Gastroesophageal sphincter (tissue), 4 donors: Measurements from ENCODE around the gene VTI1A. TPM values are rescaled to one million over a fixed set of nuclear protein-coding genes. Genes with fewer than 3 reads are reported as not detected.
"Not testable (repeated sequence)": the region's sequence is repeated elsewhere in the genome, so short reads cannot be mapped to it uniquely, and the experiment has no call there.

ENCODE experiments used
- ATAC-seq: fragments of 150-250 bp; one replicate; pipeline ENCODE4 v1.9.1; 2016; ENCODE audit warnings: mild to moderate bottlenecking, moderate library complexity
- H3K27ac ChIP-seq, 4 donors: fragments of 200-600 bp; sonication (generic) in 3 of 4; 1 replicate in 3 of 4; 2 replicates in 1 of 4; pipeline ENCODE4 v1.5.1; 2016 to 2019
- H3K27me3 ChIP-seq: fragments of 200-600 bp; sonication (generic); one replicate; pipeline ENCODE4 v1.5.1; 2019
- H3K36me3 ChIP-seq, 2 donors: fragments of 200-600 bp; sonication (generic); one replicate each; pipeline ENCODE4 v1.5.1; 2019; ENCODE audit warnings: control low read depth in 1 of 2
- H3K4me1 ChIP-seq, 3 donors: fragments of 200-600 bp; sonication (generic); 1 replicate in 2 of 3; 2 replicates in 1 of 3; pipeline ENCODE4 v1.5.1; 2016 to 2019; ENCODE audit warnings: control low read depth in 2 of 3
- H3K4me3 ChIP-seq, 2 donors: fragments of 200-600 bp; sonication (generic); one replicate each; pipeline ENCODE4 v1.5.1; 2019; ENCODE audit warnings: mild to moderate bottlenecking in 1 of 2, moderate library complexity in 1 of 2
- H3K9me3 ChIP-seq, 3 donors: fragments of 200-600 bp; sonication (generic); one replicate each; pipeline ENCODE4 v1.5.1; 2017 to 2019; ENCODE audit warnings: control low read depth in 2 of 3
- CTCF ChIP-seq, 4 experiments: fragments of 200-600 bp in 2 of 4; fragments of 450-650 bp in 2 of 4; sonication (generic) in 1 of 4; IDR thresholded peaks; one replicate each; pipeline ENCODE4 v1.5.1; 2017 to 2019; ENCODE audit warnings: antibody characterized with exemption in 4 of 4, mild to moderate bottlenecking in 2 of 4, moderate library complexity in 2 of 4
- EP300 ChIP-seq: sonication (generic); formaldehyde crosslinking; IDR thresholded peaks from one replicate; pipeline ENCODE4 v1.6.1; 2017; ENCODE audit warnings: antibody characterized with exemption, mild to moderate bottlenecking
- POLR2A ChIP-seq, 2 donors: fragments of 450-650 bp; IDR thresholded peaks; one replicate each; pipeline ENCODE4 v1.6.1; 2017; ENCODE audit warnings: antibody characterized with exemption in 2 of 2, mild to moderate bottlenecking in 2 of 2, moderate library complexity in 1 of 2
- POLR2AphosphoS5 ChIP-seq: sonication (generic); formaldehyde crosslinking; IDR thresholded peaks from one replicate; pipeline ENCODE4 v1.6.1; 2017; ENCODE audit warnings: antibody characterized with exemption
- WGBS, 2 donors: methylation state at CpG; one replicate each; pipeline ENCODE4 v1.1.5; 2018; ENCODE audit warnings: low coverage in 1 of 2; 5-methylcytosine and 5-hydroxymethylcytosine counted together
- total RNA-seq, 4 donors: library from RNA; depleted of rRNA; stranded (reverse); fragments of >200 nt; gene quantifications; one replicate each; pipeline ENCODE4 v1.1.0, GENCODE V29; 2016

The VTI1A gene
- total RNA-seq, 4 donors from 2014 or later: 19.6 to 81.9 (median 43.1) TPM

- Histone ChIP-seq H3K4me3 (no peak overlapping the region), H3K9me3 (no peaks in the 10 kb centered on the region), H3K4me1 (no peaks in the 10 kb centered on the region), H3K27ac (no peak overlapping the region), H3K27me3 (no peaks in the 10 kb centered on the region), H3K36me3 (no peaks in the 10 kb centered on the region)
- no peak for ATAC-seq
- no peak for TF ChIP-seq POLR2AphosphoS5
- no peak for TF ChIP-seq CTCF (IDR thresholded peaks at IDR 0.05)
- TF ChIP-seq POLR2A (IDR thresholded peaks at IDR 0.05): no peak
- no peak for TF ChIP-seq EP300
- WGBS, 2 donors: 68 to 78% methylated on average over 3 of the region's 3 CpGs
These were observed 50.4 kb downstream of the VTI1A start for GRCh38 chr10:112497347-112497950.

- TF ChIP-seq EP300 (no peak), POLR2AphosphoS5 (no peak), CTCF (IDR thresholded peaks at IDR 0.05) (no peak), POLR2A (IDR thresholded peaks at IDR 0.05) (no peak)
- Histone ChIP-seq H3K4me3 (no peak overlapping the region), H3K4me1 (no peaks in the 10 kb centered on the region), H3K27me3 (no peaks in the 10 kb centered on the region), H3K27ac (no peak overlapping the region), H3K9me3 (no peaks in the 10 kb centered on the region), H3K36me3 (no peaks in the 10 kb centered on the region)
- WGBS, 2 donors: 69 to 75% methylated on average over 1 of the region's 1 CpG
- no peak for ATAC-seq
These were observed 51.8 kb downstream of the VTI1A start for GRCh38 chr10:112498806-112499205.

GRCh38 chr10:112499985-112500384 lies 53.0 kb downstream of the VTI1A start:
- H3K4me1 ChIP-seq, H3K27me3 ChIP-seq, H3K36me3 ChIP-seq, ATAC-seq, H3K27ac ChIP-seq, H3K4me3 ChIP-seq, H3K9me3 ChIP-seq: not testable (repeated sequence)
- 93 to 96% methylated on average over 3 to 6 of the region's 8 CpGs for WGBS, 2 donors

GRCh38 chr10:112502536-112502935 lies 55.5 kb downstream of the VTI1A start:
- no peak overlapping the region for H3K27ac ChIP-seq
- TF ChIP-seq POLR2AphosphoS5 (no peak), POLR2A (IDR thresholded peaks at IDR 0.05) (no peak), CTCF (IDR thresholded peaks at IDR 0.05) (no peak), EP300 (no peak)
- H3K36me3 ChIP-seq: no peaks in the 10 kb centered on the region
- no peak for ATAC-seq
- H3K4me1 ChIP-seq: no peaks in the 10 kb centered on the region
- WGBS, 2 donors: 63 to 73% methylated on average over 2 of the region's 2 CpGs
- H3K9me3 ChIP-seq: no peaks in the 10 kb centered on the region
- no peak overlapping the region for H3K4me3 ChIP-seq
- H3K27me3 ChIP-seq: no peaks in the 10 kb centered on the region

- WGBS, 2 donors: 83 to 95% methylated on average over 2 of the region's 2 CpGs
- H3K4me3 ChIP-seq: no peak overlapping the region
- ATAC-seq: no peak
- H3K27me3 ChIP-seq: no peaks in the 10 kb centered on the region
- no peak for TF ChIP-seq POLR2A (IDR thresholded peaks at IDR 0.05)
- no peak for TF ChIP-seq EP300
- no peak for TF ChIP-seq POLR2AphosphoS5
- no peak for TF ChIP-seq CTCF (IDR thresholded peaks at IDR 0.05)
- no peaks in the 10 kb centered on the region for H3K4me1 ChIP-seq
- H3K27ac ChIP-seq: no peak overlapping the region
- no peaks in the 10 kb centered on the region for H3K9me3 ChIP-seq
- H3K36me3 ChIP-seq: no peaks in the 10 kb centered on the region
These were observed 56.6 kb downstream of the VTI1A start for GRCh38 chr10:112503643-112504042.
